Measurements from ENCODE around the gene PRDM16. TPM values are rescaled to one million over a fixed set of nuclear protein-coding genes. Genes with fewer than 3 reads are reported as not detected.

PRDM16 gene
- total RNA-seq, 4 donors from 2014 or later: 5.9 to 41.7 (median 11.2) TPM

DNA sequence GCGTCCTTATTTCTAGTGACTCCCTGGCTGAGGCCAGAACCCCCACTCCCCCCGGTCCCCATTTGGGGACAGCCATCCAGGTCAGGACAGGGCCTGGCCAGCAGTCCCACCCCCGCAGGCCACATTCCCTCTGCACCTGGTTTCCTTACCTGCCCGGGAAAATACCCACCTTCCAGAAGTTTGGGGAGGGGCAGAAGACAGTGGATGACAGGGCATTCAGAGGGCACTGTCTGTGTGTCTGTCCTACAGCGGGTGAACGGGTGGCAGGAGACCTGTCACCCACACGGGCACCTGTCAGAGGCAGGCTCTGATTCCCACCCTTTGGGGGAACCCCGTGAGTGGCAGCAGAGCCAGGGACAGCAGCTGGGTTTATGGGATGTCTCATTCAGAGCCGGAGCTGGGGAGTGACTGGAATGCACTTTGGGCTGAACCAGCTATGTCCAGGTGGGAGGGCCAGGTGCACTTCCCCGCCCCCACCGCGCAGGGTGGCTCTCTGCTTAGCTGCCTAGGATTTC lies 387.5 kb downstream of the PRDM16 start:
- TF ChIP-seq, protein P1, sequence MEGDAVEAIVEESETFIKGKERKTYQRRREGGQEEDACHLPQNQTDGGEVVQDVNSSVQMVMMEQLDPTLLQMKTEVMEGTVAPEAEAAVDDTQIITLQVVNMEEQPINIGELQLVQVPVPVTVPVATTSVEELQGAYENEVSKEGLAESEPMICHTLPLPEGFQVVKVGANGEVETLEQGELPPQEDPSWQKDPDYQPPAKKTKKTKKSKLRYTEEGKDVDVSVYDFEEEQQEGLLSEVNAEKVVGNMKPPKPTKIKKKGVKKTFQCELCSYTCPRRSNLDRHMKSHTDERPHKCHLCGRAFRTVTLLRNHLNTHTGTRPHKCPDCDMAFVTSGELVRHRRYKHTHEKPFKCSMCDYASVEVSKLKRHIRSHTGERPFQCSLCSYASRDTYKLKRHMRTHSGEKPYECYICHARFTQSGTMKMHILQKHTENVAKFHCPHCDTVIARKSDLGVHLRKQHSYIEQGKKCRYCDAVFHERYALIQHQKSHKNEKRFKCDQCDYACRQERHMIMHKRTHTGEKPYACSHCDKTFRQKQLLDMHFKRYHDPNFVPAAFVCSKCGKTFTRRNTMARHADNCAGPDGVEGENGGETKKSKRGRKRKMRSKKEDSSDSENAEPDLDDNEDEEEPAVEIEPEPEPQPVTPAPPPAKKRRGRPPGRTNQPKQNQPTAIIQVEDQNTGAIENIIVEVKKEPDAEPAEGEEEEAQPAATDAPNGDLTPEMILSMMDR (IDR thresholded peaks at IDR 0.05): no peak
- no peak for TF ChIP-seq POLR2A (IDR thresholded peaks at IDR 0.05)
- TF ChIP-seq EP300 (IDR thresholded peaks at IDR 0.05): no peak
- H3K27ac ChIP-seq: peak overlapping the region; percentile 83 to 92 (median 84)
- no peak overlapping the region for H3K4me3 ChIP-seq
- 74 to 88% methylated on average over 9 to 11 of the region's 12 CpGs for WGBS, 2 donors
- no peaks in the 10 kb centered on the region for H3K36me3 ChIP-seq
- peaks cover 0 to 81% (median 29%) of the 10 kb centered on the region in 4 donors for H3K4me1 ChIP-seq
- H3K9me3 ChIP-seq: no peaks in the 10 kb centered on the region
- peaks cover 0 to 29% of the 10 kb centered on the region in 2 donors for H3K27me3 ChIP-seq
- no peak for DNase-seq (ENCODE audit: low spot score in 2 of 2)

DNA sequence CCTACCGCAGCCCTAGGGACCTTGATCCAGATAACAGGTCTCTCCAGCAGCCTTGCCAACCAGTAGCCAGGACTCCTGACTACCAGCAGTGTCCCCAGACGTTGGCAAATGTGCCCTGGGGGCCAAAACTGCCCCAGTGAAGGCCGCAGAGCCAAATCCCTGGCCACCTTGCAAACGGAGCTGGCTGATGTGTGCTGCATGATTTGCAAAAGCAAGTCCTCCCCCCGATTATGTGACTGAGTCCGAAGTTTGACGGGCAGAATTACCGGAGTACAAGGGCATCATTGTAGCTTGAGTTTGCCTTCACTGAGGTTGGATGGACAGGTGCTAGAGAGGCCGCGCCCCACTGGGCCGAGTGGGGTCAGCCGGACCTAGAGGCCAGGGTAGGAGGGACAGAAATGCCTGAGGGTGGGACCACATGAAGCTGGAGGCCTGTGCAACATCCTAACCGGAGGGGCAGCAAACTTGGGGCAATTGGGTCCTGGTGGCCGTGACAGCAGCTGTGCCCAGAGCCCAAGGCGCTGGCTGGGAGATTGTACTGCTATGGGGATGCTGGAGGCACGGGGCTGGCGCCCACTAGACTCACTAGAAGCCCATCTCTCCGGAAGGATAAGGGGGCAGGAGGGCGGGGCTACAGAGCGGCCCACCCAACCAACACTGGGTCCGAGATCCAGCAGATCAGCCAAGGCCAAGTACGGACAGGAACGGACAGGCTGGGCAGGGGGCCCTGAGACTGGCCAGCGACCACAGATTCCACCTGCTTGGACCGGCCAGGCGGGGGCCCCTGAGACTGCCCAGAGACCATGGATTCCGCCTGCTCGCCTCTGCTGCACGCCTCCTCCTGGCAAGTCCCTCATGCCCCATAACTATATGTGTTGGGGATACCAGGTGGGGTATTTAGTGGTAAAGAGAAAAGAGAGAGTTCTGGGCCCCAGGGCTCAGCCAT lies 388.2 kb downstream of the PRDM16 start:
- peak overlapping the region; percentile 35 to 92 (median 84) for H3K27ac ChIP-seq
- no peak overlapping the region for H3K4me3 ChIP-seq
- TF ChIP-seq POLR2A (IDR thresholded peaks at IDR 0.05): no peak
- no peak for TF ChIP-seq EP300 (IDR thresholded peaks at IDR 0.05)
- TF ChIP-seq, protein P1 (IDR thresholded peaks at IDR 0.05): no peak
- peaks cover 0 to 87% (median 29%) of the 10 kb centered on the region in 4 donors for H3K4me1 ChIP-seq
- H3K9me3 ChIP-seq: no peaks in the 10 kb centered on the region
- 74 to 77% methylated on average over 27 to 28 of the region's 29 CpGs for WGBS, 2 donors
- DNase-seq (ENCODE audit: low spot score in 2 of 2): no peak
- H3K36me3 ChIP-seq: no peaks in the 10 kb centered on the region
- H3K27me3 ChIP-seq: peaks cover 0 to 25% of the 10 kb centered on the region in 2 donors

- no peak for DNase-seq (ENCODE audit: low spot score in 2 of 2)
- Histone ChIP-seq H3K27ac (peak overlapping the region; percentile 35 to 92 (median 84)), H3K4me3 (no peak overlapping the region), H3K9me3 (no peaks in the 10 kb centered on the region), H3K27me3 (peaks cover 0 to 20% of the 10 kb centered on the region in 2 donors), H3K4me1 (peaks cover 0 to 82% (median 29%) of the 10 kb centered on the region in 4 donors), H3K36me3 (no peaks in the 10 kb centered on the region)
- 52 to 60% methylated on average over 8 to 17 of the region's 18 CpGs for WGBS, 2 donors
- TF ChIP-seq EP300 (IDR thresholded peaks at IDR 0.05) (no peak), POLR2A (IDR thresholded peaks at IDR 0.05) (no peak)
- TF ChIP-seq, protein P1 (IDR thresholded peaks at IDR 0.05): no peak
Observed at GRCh38 chr1:3457910-3458883, 389.2 kb downstream of the PRDM16 start.

GRCh38 chr1:3459051-3459908 lies 390.3 kb downstream of the PRDM16 start:
- Histone ChIP-seq H3K9me3 (no peaks in the 10 kb centered on the region), H3K27ac (peak overlapping the region; percentile 35 to 92 (median 84)), H3K27me3 (peaks cover 0 to 9% of the 10 kb centered on the region in 2 donors), H3K36me3 (no peaks in the 10 kb centered on the region), H3K4me3 (no peak overlapping the region), H3K4me1 (peaks cover 0 to 71% (median 20%) of the 10 kb centered on the region in 4 donors)
- no peak for DNase-seq (ENCODE audit: low spot score in 2 of 2)
- no peak for TF ChIP-seq EP300 (IDR thresholded peaks at IDR 0.05)
- 82 to 83% methylated on average over 24 of the region's 24 CpGs for whole genome bisulfite sequencing, 2 donors
